ENCODE results near the gene CCDC152. TPM values are rescaled to one million over a fixed set of nuclear protein-coding genes. Genes with fewer than 3 reads are reported as not detected.

CCDC152 gene
- total and polyA plus RNA-seq, 2 of the 13 experiments (the other 11 are each of a cell fraction or from before 2014, with no cell fraction given), result 0.20 to 0.36 TPM

GRCh38 chr5:42799668-42800114 is 43.1 kb downstream of the CCDC152 start (continued):
- TF ChIP-seq HMGXB3 (CRISPR knock-in tag; IDR thresholded peaks at IDR 0.05; ENCODE audit: borderline replicate concordance) (no peak), ZNF335 (CRISPR knock-in tag; IDR thresholded peaks at IDR 0.05) (no peak), CBX1 (IDR thresholded peaks at IDR 0.05; ENCODE audit: low read depth) (no peak), ZNF790 (CRISPR knock-in tag; IDR thresholded peaks at IDR 0.05; ENCODE audit: borderline replicate concordance) (no peak), ZFP37 (CRISPR knock-in tag; IDR thresholded peaks at IDR 0.05; ENCODE audit: borderline replicate concordance) (no peak), POGK (CRISPR knock-in tag; conservative IDR thresholded peaks at IDR 0.05) (no peak), RBFOX2 (IDR thresholded peaks at IDR 0.05; ENCODE audit: low read depth, low read length) (peak; percentile 82), ATF4 (CRISPR knock-in tag; IDR thresholded peaks at IDR 0.05) (no peak), TAF15 (IDR thresholded peaks at IDR 0.05; ENCODE audit: low read depth, low read length, poor library complexity, severe bottlenecking) (no peak), CREBL2 (CRISPR knock-in tag; IDR thresholded peaks at IDR 0.05; ENCODE audit: borderline replicate concordance) (no peak), GATAD1 (CRISPR knock-in tag; IDR thresholded peaks at IDR 0.05) (no peak), ZNF180 (CRISPR knock-in tag; IDR thresholded peaks at IDR 0.05; ENCODE audit: borderline replicate concordance, low read depth) (no peak), ZNF513 (CRISPR knock-in tag; conservative IDR thresholded peaks at IDR 0.05) (no peak), IKZF5 (CRISPR knock-in tag; IDR thresholded peaks at IDR 0.05) (0 out of 2 replicates have a peak, but pooled peaks have one; percentile 24), ZBTB43 (CRISPR knock-in tag; conservative IDR thresholded peaks at IDR 0.05) (0 out of 2 replicates have a peak, but pooled peaks have one; percentile 70), MTERF4 (CRISPR knock-in tag; IDR thresholded peaks at IDR 0.05) (no peak)

All from HepG2 (cell line).